GM21447 (cell line): ENCODE results near the gene FAM193B.
"Not testable (repeated sequence)": the region's sequence is repeated elsewhere in the genome, so short reads cannot be mapped to it uniquely, and the experiment has no call there.

Experiments used
- ATAC-seq: cut with Tn5 transposase; IDR thresholded peaks from one replicate; pipeline ENCODE4 v1.9.1; 2021; ENCODE audit not compliant: unreplicated experiment

FAM193B gene

DNA sequence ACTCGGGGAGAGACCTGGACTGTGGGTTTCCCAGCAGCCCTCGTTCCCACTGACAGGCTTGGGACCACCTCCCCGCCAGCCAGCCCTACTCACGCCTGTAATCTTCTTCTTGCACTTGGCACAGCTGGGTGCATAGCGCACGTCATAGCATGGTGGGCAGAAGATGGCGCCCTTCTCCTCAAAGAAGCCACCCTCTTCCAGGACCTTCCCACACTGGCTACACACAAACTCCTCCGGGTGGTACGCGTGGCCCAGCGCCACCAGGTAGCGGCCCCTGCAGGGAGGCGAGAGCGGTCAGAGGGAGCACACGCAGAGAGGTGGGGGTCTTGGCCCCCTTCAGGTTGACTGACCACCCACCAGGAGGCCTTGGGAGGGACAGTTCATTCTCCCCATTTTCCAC is 66.4 kb downstream of the FAM193B start:
- ATAC-seq: no peak

DNA sequence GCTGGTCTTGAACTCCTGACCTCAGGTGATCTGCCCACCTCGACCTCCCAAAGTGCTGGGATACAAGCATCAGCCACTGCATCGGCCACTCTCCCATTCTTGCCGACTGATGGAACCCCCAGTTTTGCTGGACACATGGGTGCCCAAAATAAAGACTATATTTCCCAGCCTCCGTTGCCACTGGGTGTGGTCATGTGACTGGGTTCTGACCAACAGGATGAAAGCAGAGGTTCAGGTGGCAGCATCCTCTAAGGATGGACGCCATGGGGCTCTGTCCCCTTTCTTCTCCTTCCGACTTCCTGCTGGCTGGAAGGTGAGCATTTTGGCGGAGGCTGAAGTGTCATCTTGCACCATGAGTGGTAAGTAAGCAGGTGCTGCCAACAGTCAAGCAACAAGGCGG is 67.2 kb downstream of the FAM193B start:
- ATAC-seq: no peak

GRCh38 chr5:177486256-177486655 is 68.1 kb downstream of the FAM193B start:
- ATAC-seq: no peak

- not testable (repeated sequence) for ATAC-seq
These were observed 68.6 kb downstream of the FAM193B start for GRCh38 chr5:177485753-177486152.

- ATAC-seq: no peak
These were observed 69.3 kb downstream of the FAM193B start for GRCh38 chr5:177484902-177485549.

DNA sequence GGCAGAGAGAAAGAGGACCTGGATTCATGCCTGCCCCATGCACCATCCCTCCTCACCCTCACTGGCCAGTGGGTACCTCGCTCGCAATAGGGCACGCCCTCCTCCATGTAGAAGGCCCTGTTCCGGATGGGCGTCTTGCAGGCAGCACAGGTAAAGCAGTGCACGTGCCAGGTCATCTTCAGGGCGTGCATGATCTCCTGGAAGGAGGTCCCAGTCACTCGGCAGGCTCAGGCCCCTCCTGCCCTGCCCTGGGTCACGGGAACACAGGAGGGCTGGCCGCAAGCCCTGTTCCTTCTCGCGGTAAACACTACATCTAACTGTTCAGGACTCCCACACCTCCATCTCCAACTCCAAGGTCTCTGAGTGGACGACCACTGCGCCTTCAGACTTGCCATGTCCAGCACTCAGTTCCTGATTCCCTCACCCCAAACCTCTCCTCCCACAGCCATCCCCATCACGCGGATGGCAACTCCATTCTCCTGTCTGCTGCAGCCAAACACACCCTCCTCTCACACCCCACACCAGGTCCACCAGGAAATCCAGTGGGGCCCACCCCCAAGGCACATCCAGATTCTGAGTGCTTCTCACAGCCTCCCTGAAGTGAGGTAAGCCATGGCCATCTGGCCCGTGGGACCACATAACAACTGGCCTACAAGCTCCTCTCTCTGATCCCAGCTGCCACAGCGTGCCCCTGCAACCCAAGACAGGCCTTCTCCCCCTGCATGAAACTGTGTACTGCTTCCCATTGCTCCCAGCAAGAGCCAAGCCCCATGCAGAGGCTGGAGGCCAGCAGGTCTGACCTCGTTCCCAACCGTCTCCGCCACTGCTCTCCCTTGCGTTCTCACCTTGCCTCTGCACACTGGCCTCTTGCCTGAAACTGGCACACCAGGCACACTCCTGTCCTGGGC is 70.1 kb downstream of the FAM193B start:
- ATAC-seq: no peak

DNA sequence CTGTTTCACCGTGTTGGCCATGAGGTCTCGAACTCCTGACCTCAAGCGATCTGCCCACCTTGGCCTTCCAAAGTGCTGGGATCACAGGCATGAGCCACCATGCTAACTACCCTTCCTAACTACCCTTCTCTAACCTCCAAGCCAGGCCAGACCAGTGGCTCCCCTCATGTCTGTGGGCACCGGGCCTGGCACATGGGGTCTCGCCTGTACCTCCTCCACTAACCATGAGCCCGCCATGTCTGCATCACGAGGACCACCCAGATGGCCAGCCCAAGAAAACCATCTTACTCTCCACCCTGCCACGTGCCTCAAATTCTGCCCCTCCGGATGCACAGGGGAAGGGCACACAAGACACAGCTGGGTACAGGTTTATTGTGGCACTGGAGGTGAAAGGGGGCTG is 71.3 kb downstream of the FAM193B start:
- ATAC-seq: no peak

- no peak for ATAC-seq
These were observed 72.0 kb downstream of the FAM193B start for GRCh38 chr5:177482359-177482795.

DNA sequence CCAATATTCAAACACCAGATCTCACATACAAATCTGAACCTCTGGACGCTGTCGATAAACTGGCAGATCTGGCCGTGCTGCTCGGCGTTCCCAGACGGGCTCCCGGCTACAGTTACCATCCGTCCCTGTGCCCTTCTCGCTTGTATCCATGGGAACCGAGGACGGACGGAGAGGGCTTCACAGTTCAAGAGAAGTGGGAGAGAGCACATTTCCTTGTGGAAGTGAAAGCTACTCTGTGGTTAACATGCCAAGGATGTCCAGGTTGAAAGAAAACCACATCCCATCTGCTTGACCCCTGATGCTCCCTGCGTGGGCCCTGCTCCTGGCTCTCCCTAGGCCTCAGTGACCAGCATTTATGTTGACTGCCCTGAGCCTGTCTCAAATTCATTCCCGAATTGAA is 74.6 kb downstream of the FAM193B start:
- no peak for ATAC-seq

DNA sequence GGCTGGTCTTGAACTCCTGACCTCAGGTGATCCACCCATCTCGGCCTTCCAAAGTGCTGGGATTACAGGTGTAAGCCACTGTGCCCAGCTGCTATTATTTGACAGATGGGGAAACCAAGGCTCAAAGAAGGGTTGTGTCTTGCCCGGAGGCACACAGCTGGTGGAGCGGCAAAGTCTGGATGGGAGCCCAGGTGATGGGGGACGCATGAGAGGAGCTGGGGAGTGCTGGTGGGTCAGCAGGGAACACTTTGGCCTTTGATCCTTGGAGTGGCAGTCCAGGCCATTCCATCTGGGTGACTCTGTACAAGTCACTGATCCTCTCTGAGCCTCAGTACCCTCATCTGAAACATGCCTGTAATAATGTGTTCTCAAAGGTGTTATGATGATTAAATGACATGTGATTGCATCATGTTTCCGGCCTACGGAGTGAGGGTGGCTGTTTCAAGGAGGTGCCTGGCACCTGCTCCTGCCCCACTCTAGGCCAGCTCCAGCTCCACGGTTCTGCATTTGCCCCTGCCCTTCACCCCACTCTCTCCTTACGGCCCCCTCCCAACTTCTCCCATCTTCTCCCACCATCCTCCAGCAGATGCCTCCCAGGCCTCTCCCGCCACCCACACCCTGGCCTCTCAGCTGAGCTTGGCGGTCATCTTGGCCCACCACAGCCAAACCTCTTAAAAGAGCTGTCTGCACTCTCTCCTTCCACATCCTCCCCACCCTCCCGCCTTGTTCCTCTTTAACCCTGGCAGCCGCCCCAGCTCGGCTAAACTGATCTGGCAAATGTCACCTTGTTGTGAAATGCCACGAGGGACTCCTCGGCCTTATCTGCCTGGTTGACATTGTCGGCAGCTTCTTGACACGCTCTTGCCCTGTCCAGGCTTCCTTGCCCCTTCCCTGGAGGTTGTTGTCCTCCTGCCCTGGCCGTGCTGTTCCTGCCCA is 75.4 kb downstream of the FAM193B start:
- ATAC-seq: no peak

GRCh38 chr5:177477701-177478477 is 76.5 kb downstream of the FAM193B start:
- no peak for ATAC-seq

- ATAC-seq: no peak
These were observed 77.7 kb downstream of the FAM193B start for GRCh38 chr5:177476531-177477233.

DNA sequence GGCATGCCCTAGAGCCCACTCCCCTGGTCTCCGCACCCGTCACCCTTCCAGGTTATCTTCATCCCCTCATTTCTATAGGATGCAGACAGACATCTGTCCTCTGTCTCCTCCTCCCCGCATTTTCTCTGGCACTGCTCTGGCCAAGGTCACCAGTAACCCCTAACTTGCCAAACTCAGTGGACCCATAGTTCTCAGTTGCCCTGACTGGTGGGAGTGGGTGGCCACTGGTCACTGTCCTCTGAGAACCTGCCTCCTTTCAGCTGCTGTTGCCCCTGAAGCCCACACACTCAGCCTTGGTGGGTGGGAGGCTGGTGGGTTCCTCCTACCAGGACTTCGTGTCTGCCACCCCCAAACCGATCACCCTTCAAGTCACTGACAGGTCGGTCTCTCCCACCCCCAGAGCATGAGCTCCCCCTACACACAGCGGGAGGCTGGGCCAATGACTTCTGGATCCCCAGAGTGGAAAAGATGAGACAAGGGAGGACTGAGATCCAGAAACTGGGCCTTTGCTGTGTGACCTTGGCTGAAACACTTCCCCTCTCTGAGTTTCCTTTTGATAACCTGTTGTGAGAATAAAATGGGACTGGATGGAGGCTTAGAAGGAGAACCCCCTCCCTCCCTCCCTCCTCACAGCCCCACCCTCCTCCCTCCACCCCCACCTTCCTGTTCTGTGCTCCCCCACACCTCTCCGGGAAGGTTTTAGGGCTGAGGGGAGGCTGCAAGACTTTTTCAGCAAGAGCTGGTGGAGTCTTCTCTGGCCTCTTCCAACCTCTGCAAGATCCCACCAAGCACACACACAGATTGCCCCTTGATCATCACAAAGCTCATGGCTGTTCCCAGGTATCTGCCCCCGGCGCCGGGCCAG is 78.6 kb downstream of the FAM193B start:
- ATAC-seq: no peak

GRCh38 chr5:177474846-177475562 is 79.4 kb downstream of the FAM193B start:
- no peak for ATAC-seq

DNA sequence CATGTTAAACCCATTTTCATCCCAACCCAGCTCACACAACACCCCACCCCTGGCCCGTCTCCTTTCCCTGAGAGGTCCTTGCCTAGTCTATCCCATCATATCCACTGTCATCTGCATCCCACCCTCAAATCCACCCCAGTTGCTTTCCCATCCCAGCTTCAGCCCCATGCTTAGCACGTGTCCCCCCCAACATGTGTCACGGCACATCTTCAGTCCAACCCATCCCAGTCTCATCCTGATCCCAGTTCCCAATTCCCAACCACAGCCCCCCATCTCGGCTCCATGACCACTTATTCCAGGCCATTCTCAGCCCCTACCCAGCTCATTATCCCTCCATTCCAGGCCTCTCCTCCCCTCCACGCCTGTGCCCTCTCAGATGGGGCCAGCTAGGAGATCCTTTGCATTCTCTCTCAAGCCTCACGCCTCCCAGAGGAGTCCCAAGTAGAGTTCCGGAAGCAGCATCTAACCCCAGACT is 80.3 kb downstream of the FAM193B start:
- ATAC-seq: no peak

DNA sequence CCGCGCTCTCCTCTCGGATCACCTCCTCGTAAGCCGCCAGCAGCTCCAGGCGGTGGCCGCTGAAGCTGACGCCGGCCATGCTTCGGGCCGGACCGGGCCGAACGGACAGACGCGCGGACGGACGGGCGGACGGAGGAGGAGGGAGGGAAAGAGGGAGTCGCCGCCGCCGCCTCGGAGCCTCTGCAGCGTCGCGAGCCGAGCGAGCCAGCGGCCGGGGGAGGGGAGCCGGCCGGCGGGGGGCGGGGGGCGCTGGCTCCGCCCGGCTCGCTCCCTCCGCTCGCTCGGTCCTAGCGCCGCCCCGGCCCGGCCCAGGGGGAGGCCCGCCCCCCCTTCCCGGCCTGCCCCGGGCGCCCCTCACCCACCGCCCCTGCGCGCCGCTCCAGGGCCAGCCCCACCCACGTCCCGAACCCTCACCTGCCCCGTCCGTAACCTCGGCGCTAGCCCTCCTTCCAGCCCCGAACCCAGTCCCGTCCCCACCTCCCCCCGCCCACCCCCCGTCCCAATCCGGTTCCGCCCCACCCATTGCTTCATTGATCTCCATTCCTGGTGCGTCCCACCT is 80.8 kb downstream of the FAM193B start, which contains the start of gene DBN1:
Gene DBN1 (minus strand): TSS at position 192 of the 559 bp plus-strand sequence. CDS start 113 bp downstream, at position 79.
- no peak for ATAC-seq
